Osteoblast (primary cell): ENCODE results near the gene NOS3. TPM values are rescaled to one million over a fixed set of nuclear protein-coding genes. Genes with fewer than 3 reads are reported as not detected.

Source experiments
- DNase-seq: peaks from one replicate; pipeline ENCODE4 v3.0.0; 2011; ENCODE audit warnings: low spot score, mixed read lengths; ENCODE audit not compliant: insufficient read length; ENCODE audit errors: missing footprints
- H2AFZ ChIP-seq: 2 replicates; pipeline ENCODE4 v1.6.0; 2011; ENCODE audit warnings: mild to moderate bottlenecking, low read length
- H3K27ac ChIP-seq: 2 replicates; pipeline ENCODE4 v1.5.1; 2011; ENCODE audit warnings: mild to moderate bottlenecking, low read depth, low read length, moderate library complexity
- H3K27me3 ChIP-seq: 2 replicates; pipeline ENCODE4 v1.6.0; 2012; ENCODE audit warnings: mild to moderate bottlenecking, control low read depth, inconsistent platforms, low read length, moderate library complexity; ENCODE audit not compliant: insufficient read depth
- H3K36me3 ChIP-seq: 2 replicates; pipeline ENCODE4 v1.5.1; 2011; ENCODE audit warnings: mild to moderate bottlenecking, low read length, control low read depth, moderate library complexity; ENCODE audit not compliant: insufficient read depth
- H3K4me1 ChIP-seq: 2 replicates; pipeline ENCODE4 v1.5.1; 2011; ENCODE audit warnings: mild to moderate bottlenecking, low read length, control low read depth, moderate library complexity; ENCODE audit not compliant: insufficient read depth
- H3K4me2 ChIP-seq: 2 replicates; pipeline ENCODE4 v1.6.0; 2011; ENCODE audit warnings: mild to moderate bottlenecking, low read length; ENCODE audit not compliant: insufficient read depth
- H3K4me3 ChIP-seq: fragments of 200-600 bp; sonication (generic); 3 replicates; pipeline ENCODE4 v1.5.1; 2012; ENCODE audit warnings: mild to moderate bottlenecking, low read length, inconsistent platforms; ENCODE audit not compliant: insufficient read depth
- H3K79me2 ChIP-seq: 2 replicates; pipeline ENCODE4 v1.6.0; 2012; ENCODE audit warnings: mild to moderate bottlenecking, low read length, control low read depth, inconsistent platforms; ENCODE audit not compliant: insufficient read depth
- H3K9me3 ChIP-seq: 2 replicates; pipeline ENCODE4 v1.5.1; 2011; ENCODE audit warnings: low read depth, low read length, control low read depth
- H4K20me1 ChIP-seq: 2 replicates; pipeline ENCODE4 v1.6.0; 2012; ENCODE audit warnings: mild to moderate bottlenecking, low read length, control low read depth; ENCODE audit not compliant: insufficient read depth
- total RNA-seq: library from RNA; depleted of rRNA; stranded (reverse); fragments of >200 nt; gene quantifications from 2 replicates; pipeline ENCODE4 v1.2.3, GENCODE V29; 2012
- TF ChIP-seq, protein P1 (sequence below): IDR thresholded peaks from 2 replicates; pipeline ENCODE4 v1.5.1; 2011; ENCODE audit warnings: mild to moderate bottlenecking, low read depth, low read length, moderate library complexity; ENCODE audit errors: extremely low read depth

The NOS3 gene
- total RNA-seq, 1 donor: not detected

DNA sequence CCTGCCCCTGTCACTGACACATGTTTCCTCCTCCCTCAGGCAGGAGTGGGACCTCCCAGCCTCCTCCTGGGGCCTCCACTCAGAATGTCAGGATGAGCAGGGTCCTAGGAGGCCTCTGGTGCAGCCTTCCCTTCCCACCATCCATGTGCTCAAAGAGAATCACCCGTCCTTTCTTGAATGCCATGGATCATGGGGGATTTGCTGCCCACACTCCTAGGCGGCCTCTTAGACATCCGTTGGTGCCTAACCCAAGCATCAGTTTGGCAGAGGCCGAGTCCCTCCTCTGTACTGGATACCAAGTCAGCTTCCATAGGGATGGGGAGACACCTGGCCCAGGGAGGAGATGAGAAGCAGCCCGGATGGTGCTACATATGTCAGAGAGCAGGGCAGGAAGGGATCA, 7.0 kb downstream of the NOS3 start:
- H3K4me2 ChIP-seq: no peak overlapping the region
- TF ChIP-seq, protein P1, sequence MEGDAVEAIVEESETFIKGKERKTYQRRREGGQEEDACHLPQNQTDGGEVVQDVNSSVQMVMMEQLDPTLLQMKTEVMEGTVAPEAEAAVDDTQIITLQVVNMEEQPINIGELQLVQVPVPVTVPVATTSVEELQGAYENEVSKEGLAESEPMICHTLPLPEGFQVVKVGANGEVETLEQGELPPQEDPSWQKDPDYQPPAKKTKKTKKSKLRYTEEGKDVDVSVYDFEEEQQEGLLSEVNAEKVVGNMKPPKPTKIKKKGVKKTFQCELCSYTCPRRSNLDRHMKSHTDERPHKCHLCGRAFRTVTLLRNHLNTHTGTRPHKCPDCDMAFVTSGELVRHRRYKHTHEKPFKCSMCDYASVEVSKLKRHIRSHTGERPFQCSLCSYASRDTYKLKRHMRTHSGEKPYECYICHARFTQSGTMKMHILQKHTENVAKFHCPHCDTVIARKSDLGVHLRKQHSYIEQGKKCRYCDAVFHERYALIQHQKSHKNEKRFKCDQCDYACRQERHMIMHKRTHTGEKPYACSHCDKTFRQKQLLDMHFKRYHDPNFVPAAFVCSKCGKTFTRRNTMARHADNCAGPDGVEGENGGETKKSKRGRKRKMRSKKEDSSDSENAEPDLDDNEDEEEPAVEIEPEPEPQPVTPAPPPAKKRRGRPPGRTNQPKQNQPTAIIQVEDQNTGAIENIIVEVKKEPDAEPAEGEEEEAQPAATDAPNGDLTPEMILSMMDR: no peak
- H3K9me3 ChIP-seq: no peaks in the 10 kb centered on the region
- H3K4me1 ChIP-seq: no peaks in the 10 kb centered on the region
- no peaks in the 10 kb centered on the region for H3K79me2 ChIP-seq
- no peak overlapping the region for H2AFZ ChIP-seq
- no peaks in the 10 kb centered on the region for H3K27me3 ChIP-seq
- H3K27ac ChIP-seq: no peak overlapping the region
- no peaks in the 10 kb centered on the region for H3K36me3 ChIP-seq
- peak; percentile 61 for DNase-seq
- no peaks in the 10 kb centered on the region for H4K20me1 ChIP-seq
- H3K4me3 ChIP-seq: no peak overlapping the region

DNA sequence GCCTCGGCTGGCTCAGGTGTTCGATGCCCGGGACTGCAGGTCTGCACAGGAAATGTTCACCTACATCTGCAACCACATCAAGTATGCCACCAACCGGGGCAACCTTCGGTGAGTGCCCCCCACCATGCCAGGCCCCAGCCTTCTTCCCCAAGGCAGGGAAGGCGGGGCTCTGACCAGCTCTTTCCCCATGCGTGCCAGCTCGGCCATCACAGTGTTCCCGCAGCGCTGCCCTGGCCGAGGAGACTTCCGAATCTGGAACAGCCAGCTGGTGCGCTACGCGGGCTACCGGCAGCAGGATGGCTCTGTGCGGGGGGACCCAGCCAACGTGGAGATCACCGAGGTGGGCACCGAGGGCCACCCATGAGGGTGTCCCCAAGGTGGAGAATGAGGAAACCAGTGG, 7.5 kb downstream of the NOS3 start:
- H3K79me2 ChIP-seq: no peaks in the 10 kb centered on the region
- DNase-seq: peak; percentile 59
- no peak overlapping the region for H2AFZ ChIP-seq
- no peak overlapping the region for H3K27ac ChIP-seq
- no peak overlapping the region for H3K4me3 ChIP-seq
- H3K4me1 ChIP-seq: no peaks in the 10 kb centered on the region
- no peak overlapping the region for H3K4me2 ChIP-seq
- no peaks in the 10 kb centered on the region for H3K9me3 ChIP-seq
- H3K36me3 ChIP-seq: no peaks in the 10 kb centered on the region
- no peaks in the 10 kb centered on the region for H4K20me1 ChIP-seq
- no peaks in the 10 kb centered on the region for H3K27me3 ChIP-seq
- TF ChIP-seq, protein P1: no peak

DNA sequence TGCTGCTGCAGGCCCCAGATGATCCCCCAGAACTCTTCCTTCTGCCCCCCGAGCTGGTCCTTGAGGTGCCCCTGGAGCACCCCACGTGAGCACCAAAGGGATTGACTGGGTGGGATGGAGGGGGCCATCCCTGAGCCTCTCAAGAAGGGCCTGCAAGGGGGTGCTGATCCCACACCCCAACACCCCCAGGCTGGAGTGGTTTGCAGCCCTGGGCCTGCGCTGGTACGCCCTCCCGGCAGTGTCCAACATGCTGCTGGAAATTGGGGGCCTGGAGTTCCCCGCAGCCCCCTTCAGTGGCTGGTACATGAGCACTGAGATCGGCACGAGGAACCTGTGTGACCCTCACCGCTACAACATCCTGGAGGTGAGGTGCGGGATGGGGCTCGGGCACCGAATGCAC, 8.2 kb downstream of the NOS3 start:
- Histone ChIP-seq H3K4me3 (no peak overlapping the region), H3K4me1 (no peaks in the 10 kb centered on the region), H3K9me3 (no peaks in the 10 kb centered on the region), H3K27ac (no peak overlapping the region), H3K27me3 (no peaks in the 10 kb centered on the region), H3K36me3 (no peaks in the 10 kb centered on the region), H3K4me2 (no peak overlapping the region), H4K20me1 (no peaks in the 10 kb centered on the region), H2AFZ (no peak overlapping the region), H3K79me2 (no peaks in the 10 kb centered on the region)
- TF ChIP-seq, protein P1: no peak
- DNase-seq: no peak

DNA sequence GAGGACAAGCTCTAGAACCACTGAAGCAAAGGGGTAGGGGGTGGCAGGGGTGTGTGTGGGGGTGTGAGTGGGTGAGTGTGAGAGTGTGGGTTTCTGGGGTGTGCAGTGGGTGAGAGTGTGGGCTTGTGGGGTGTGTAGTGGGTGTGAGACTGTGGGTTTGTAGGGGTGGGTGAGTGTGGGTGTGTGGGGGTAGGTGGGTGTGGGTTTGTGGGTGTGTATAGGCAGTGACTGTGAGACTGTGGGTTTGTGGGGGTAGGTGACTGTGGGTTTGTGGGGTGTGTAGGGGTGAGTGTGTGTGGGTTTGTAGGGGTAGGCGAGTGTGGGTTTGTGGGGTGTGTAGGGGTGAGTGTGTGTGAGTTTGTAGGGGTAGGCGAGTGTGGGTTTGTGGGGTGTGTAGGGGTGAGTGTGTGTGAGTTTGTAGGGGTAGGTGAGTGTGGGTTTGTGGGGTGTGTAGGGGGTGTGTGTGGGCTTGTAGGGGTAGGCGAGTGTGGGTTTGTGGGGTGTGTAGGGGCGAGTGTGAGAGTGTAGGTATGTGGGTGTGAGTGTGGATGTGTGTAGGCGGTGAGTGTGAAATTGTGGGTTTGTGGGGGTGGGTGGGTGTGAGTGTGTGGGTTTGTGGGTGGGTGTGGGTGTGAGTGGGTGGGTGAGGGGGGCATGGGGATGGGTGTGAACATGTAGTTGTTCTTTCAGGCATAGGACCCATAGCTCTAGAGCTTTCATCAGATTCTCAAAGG, 8.8 kb downstream of the NOS3 start:
- H3K79me2 ChIP-seq: no peaks in the 10 kb centered on the region
- H4K20me1 ChIP-seq: no peaks in the 10 kb centered on the region
- TF ChIP-seq, protein P1: no peak
- no peaks in the 10 kb centered on the region for H3K9me3 ChIP-seq
- H3K4me3 ChIP-seq: no peak overlapping the region
- no peaks in the 10 kb centered on the region for H3K36me3 ChIP-seq
- no peak overlapping the region for H3K4me2 ChIP-seq
- no peak for DNase-seq
- H3K27me3 ChIP-seq: no peaks in the 10 kb centered on the region
- H3K4me1 ChIP-seq: no peaks in the 10 kb centered on the region
- no peak overlapping the region for H2AFZ ChIP-seq
- no peak overlapping the region for H3K27ac ChIP-seq
